HG02623 (cell line): ENCODE data around the gene GALC.

ENCODE experiments used
- ATAC-seq: cut with Tn5 transposase; IDR thresholded peaks from one replicate; pipeline ENCODE4 v1.9.1; 2021; ENCODE audit warnings: moderate library complexity; ENCODE audit not compliant: unreplicated experiment

The GALC gene

GRCh38 chr14:88007608-88008007, 14.6 kb upstream of the GALC start:
- no peak for ATAC-seq

DNA sequence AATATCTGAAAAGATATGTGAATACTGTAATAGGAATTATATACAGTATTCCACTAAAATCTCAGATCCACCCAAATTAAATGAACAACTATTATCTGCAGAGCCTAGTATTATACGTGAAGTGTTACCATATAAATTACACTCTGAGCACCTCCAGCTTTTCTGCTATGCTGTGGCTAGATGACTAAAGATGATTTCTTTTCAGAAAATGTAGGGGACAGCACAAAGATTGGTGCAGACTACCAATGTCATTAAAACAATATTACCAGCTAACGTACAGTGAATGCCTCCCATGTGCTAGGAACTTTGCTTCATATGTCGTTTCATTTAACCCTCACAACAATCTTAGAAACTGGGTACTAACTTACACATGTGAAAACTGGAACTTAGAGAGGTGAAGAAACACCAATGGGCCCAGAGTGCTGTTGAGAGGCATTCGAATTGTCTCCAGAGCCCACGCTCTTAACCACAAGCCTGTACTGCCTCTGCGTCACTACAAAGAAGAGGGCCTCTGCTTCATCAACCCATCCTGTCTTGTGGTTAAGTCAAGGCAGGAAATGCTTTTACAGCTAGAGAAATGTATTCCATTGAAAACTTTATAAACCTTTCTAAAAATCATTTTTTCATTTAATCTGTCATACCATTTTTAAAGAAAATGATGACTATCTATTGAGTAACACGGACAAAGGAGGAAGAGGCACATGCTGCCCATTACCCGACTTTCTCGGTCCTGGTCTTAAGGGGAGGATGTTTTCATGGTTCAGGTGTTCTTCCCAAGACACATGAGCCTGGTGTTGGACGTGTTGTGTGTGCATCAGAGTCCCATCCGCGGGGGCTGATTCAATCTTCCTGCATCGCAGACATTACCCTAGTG, 13.2 kb upstream of the GALC start:
- peak; percentile 91 for ATAC-seq

DNA sequence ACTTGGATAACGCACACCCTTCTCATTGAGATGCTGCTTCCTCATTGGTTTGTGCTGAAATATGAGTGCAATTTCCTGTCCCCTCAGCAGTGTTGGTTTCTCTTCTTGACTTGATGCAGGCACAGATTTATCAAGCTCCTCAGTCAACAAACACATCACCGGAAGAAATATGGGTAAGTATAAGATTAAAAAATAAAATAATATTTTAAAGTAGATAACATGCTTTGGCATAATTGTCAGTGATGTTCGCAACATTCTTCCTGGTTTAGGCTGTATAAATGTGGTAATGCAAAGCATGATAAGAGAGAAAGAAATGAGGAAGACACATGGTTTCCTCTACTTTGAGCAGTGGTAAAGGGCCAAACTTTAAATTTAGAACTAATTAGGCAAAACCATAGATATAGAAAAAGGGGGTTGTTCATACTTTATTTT, 12.1 kb upstream of the GALC start, which contains the start of gene GPR65:
GPR65 (plus strand) TSS at position 86 of the 432 bp plus-strand sequence. CDS start 5,713 bp downstream, outside the sequence.
- ATAC-seq: peak; percentile 56

- no peak for ATAC-seq
These were observed 11.6 kb upstream of the GALC start for GRCh38 chr14:88004506-88005036.

GRCh38 chr14:88003425-88003824, 10.4 kb upstream of the GALC start:
- no peak for ATAC-seq

- ATAC-seq: no peak
These were observed 9.6 kb upstream of the GALC start for GRCh38 chr14:88002421-88003075.

GRCh38 chr14:87999277-87999676, 6.3 kb upstream of the GALC start:
- ATAC-seq: no peak

DNA sequence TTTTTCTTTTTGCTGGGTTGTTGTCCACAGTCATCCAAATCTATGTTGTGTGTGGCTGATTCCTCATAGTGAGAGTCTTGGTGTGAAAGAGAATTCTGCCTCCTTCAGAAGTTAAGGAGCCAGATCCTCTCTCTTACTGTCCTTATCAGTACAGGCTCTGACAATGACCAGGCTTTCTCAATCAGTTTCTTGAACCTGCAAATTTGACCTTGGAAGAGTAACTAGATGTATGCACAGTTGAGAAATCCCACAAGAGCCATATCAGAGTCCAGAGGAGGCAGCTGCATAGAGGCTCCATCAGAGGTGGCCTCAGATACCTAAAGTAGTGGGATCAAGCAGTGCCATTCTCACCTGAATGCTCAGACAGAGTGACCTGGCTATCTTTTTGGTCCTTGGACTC, 5.5 kb upstream of the GALC start:
- ATAC-seq: no peak

GRCh38 chr14:87996291-87996592, 3.3 kb upstream of the GALC start:
- ATAC-seq: no peak

GRCh38 chr14:87995500-87996290, 2.7 kb upstream of the GALC start:
- no peak for ATAC-seq

- ATAC-seq: peak; percentile 37
These were observed 2.0 kb upstream of the GALC start for GRCh38 chr14:87994974-87995373.

DNA sequence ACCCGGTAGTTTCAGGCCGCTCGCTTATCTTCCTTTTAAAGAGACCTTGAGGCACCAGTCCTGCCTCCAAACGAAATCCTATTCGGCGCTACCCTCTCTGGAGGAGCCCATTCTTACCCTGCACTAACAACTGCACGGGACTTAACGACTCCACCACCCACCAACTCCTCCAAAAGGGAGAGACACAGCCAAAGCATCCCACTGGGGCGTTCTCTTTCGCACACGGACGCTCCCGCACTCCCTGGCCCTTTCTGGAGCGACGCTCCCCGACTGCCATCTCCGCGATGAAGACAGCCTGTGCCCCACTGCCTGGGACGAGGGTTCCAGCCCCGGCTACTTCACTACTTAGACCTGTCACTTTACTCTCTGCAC, 650 bp downstream of the GALC start:
- peak; percentile 0 for ATAC-seq

- ATAC-seq: no peak
These were observed 2.3 kb downstream of the GALC start for GRCh38 chr14:87990682-87991081.

- no peak for ATAC-seq
These were observed 3.1 kb downstream of the GALC start for GRCh38 chr14:87989956-87990299.

DNA sequence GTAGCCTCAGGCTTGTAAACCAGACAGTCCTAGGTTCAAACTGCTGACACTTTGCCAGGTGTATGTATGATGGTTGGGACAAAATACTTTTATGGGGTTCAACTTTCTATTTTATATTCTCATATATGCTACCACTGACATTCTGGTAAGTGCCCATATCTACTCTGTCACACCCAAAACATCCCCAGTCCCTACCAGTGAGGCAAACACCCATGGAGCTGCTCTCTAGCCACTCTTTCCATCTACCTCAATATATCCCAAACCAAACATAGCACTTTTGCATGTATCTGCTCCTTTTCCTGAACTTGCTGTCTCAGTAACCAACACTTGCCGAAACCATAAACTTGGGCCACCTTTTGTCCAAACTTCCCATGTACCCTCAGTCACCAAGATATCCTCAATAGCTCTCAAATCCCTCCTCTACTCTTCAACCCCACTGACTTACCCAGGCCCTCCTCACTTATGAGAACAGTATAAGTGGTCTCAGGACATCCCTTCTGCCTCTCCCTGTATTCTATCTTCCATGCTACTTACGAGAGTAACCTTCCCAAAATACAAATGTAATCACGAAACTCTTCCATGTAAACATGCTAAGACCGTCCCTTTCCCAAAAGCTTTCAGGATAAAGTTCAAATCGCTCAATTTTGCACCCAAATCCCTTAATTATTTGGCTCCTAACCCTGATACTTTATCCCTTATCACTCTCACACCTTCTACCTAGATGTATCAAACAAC, 3.6 kb downstream of the GALC start:
- ATAC-seq: no peak

- ATAC-seq: no peak
These were observed 13.3 kb downstream of the GALC start for GRCh38 chr14:87979689-87980088.

DNA sequence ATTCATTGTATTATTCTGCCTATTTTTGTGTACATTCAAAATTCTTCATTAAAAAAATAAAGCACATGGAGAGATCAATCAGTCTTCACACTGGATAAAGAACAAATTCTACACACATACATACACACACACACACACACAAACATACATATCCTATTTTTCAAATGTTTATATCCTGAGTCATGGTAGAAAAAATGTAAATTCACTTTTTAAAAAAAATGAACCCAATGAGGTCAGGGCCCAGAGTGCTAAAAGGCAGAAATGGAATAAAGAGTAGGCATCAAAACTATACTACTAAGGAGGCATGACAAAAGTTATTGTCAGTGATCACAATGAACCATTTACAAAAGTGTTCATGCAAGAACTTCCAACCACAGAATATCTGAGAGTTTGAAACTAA, 17.3 kb downstream of the GALC start:
- ATAC-seq: no peak

- ATAC-seq: peak; percentile 93
These were observed 22.0 kb downstream of the GALC start for GRCh38 chr14:87971010-87971409.

DNA sequence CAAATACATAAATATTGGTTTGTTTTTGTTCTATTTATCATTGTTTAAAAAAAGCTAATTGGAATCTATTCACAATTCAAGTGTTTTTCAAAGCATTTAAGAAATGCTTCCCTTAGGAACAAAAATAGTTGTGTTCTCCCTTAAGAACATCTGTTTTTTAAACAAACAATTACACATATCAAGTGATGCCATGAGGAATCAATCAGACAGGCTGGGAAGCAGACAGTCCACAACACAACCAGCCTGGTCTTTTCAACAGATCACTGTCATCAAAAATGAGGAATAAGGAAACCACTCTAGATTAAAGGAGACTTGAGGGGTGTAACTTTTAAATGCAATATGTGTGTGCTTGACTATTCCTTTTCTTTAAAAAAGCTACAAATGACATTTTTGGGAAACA, 25.5 kb downstream of the GALC start:
- ATAC-seq: no peak

DNA sequence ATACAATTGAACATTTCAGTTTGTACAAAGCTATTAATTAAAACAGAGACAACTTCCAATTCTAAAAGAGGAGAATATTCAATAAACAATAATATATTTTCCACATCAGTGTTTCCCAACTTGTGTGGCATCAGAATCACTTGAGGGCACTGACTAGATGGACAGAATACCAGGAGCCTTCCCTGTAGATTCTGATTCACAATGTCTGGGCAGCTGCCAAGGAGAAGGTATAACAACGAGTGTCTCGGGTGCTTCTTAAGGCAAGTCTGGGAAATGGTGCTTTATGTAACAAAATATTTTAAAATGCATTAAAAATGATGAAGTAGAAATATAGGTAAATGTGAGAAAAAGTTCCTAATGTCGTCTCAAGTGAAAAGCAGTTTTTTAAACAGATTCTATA, 26.2 kb downstream of the GALC start:
- ATAC-seq: no peak

DNA sequence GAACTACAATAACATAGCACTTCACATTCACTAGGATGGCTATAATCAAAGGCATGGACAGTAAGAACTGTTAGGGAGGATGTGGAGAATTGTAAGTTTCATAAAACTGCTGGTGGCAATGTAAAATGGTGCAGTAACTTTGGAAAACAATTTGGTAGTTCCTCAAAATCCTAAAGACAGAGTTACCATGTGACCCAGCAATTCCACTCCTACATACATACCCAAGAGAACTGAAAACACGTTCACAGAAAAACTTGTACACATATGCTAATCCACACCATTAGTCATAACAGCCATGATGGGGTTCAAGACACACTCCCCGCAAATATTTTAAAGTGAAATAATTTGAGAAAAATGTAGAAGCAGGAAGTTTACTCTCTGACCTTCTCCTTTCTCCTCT, 31.7 kb downstream of the GALC start:
- no peak for ATAC-seq
